GM12873 (cell line): ENCODE results near the gene SLC5A2.

Experiments used
- TF ChIP-seq, protein P1 (sequence below): IDR thresholded peaks from 2 replicates; pipeline ENCODE4 v1.5.1; 2012; ENCODE audit warnings: low read depth, mild to moderate bottlenecking, moderate library complexity, low read length, control low read depth; ENCODE audit not compliant: insufficient read depth; ENCODE audit errors: missing control alignments

The SLC5A2 gene

DNA sequence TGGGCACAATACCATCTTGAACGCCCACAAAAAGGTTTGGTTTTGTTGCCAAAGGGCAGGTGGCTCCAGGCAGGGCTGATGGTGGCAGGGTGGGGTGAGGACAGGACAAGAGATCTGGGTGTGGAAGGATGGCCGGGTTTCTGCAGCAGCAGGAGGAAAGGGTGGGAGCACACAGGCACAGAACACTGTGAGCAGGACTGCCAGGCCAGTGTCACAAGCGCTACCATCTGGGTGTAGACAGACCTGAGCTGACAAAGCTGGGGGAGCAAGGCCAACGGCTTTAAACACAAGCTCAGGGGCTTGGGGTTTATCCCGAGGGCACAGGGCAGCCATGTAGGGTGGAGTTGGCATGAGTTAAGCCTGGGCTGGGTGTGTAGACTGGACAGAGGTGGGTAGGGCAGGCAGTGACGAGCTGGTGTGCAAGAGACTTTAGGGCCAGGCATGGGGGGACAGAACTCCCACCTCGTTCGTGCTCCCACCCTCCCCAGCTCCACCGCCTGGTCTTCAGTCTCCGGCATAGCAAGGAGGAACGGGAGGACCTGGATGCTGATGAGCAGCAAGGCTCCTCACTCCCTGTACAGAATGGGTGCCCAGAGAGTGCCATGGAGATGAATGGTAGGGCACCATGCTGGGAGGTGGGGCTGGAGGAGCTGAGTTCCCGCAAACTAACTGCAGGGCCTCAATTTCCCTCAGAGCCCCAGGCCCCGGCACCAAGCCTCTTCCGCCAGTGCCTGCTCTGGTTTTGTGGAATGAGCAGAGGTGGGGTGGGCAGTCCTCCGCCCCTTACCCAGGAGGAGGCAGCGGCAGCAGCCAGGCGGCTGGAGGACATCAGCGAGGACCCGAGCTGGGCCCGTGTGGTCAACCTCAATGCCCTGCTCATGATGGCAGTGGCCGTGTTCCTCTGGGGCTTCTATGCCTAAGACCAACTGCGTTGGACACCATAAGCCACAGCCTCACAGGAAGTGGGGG lies 7.0 kb downstream of the SLC5A2 start:
- TF ChIP-seq, protein P1, sequence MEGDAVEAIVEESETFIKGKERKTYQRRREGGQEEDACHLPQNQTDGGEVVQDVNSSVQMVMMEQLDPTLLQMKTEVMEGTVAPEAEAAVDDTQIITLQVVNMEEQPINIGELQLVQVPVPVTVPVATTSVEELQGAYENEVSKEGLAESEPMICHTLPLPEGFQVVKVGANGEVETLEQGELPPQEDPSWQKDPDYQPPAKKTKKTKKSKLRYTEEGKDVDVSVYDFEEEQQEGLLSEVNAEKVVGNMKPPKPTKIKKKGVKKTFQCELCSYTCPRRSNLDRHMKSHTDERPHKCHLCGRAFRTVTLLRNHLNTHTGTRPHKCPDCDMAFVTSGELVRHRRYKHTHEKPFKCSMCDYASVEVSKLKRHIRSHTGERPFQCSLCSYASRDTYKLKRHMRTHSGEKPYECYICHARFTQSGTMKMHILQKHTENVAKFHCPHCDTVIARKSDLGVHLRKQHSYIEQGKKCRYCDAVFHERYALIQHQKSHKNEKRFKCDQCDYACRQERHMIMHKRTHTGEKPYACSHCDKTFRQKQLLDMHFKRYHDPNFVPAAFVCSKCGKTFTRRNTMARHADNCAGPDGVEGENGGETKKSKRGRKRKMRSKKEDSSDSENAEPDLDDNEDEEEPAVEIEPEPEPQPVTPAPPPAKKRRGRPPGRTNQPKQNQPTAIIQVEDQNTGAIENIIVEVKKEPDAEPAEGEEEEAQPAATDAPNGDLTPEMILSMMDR = no peak

DNA sequence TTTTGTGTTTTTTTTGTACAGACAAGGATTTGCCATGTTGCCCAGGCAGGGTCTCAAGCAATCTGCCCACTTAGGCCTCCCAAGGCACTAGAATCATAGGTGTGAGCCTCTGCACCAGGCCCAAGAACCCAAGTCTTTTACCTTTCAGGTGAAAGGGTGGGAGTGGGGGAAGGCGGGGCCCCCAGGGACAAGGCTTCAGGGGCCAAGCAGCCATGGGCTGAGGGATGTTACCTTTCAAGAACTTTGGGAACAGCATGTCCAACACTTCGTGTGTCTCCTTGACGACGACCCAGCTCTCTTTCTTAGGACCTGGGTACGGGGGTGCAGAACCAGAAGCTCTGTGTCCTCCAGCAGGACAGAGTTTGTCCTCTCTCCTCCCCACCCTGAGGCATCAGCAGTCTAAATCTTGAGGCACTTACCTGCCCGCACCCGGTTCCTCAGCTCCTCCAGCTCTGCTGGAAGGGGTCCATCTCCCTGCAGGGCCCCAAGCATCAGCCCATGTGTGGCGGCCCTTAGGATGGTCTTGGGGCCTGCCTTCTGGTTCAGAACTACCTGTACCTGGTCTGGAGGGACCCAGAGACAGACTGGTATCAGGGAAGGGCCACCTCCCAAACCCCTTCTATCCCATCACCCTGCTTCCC lies 9.0 kb downstream of the SLC5A2 start:
- TF ChIP-seq, protein P1 = no peak

DNA sequence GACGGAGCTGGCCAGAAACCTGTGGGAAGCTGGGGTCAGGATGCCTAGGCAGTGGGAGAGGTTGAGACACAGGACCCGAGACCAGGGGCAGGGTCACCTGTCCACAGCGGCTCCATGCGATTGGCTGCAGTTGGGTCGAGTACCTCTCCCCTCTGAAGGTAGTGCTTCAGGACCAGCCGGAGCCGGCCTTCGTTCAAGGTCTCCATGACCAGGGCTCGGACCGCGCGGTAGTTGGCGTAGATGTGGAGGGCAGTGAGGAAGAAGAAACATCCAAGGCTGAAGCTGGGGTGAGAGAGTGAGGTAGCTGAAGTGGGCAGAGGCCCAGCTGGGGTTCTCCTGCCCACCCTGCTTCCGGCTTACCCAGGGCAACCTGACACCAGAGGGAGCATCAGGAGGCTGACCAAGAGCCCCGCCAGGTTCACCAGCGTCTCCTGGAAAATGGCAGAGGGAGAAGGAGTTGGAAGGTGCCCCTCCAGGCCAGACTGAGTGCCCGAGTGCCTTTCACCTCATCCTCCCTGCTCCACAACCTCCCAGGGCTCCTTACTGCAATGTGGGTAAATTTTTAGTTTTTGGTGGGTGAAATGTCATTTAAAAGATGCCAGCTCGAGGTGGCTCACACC lies 10.7 kb downstream of the SLC5A2 start:
- TF ChIP-seq, protein P1 = no peak

DNA sequence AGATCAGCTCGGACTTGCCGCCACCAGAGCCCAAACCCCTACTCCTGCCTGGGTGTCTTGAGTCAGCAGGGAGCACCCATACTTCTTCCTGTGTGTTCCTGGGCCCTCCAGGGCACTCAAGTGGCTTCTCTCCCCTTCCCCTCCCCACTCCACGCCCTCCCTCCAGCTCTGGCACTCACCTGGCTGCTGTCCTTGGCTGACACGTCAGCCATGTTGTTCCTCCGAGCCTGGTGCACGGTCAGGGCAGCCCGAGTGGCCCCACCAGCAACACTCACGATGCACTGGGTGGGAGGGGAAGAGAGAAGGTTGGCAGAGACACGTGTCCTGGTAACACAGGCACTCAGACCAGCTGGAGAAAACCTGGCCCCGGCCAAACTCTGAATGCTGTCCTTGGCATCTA lies 13.7 kb downstream of the SLC5A2 start:
- TF ChIP-seq, protein P1 = no peak

DNA sequence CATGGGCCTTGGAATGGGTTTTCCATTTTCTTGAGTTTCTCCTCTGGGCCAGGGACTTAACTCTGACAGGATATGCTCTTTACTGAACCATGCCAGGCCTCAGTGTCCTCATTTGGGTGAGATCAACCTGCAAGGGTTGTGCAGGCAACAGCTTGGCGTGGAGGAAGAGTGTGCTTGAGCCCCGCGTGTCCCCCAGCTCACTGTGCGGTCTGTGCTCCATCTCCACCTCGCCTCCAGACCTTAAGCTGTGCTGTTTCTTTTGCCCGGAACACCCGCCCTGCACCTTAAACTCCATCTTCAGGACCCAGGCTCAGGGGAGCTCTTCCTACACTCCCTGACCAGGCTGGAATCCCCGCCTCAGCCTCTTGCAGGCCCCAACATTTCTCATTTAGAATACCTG lies 15.6 kb downstream of the SLC5A2 start:
- TF ChIP-seq, protein P1 = no peak

DNA sequence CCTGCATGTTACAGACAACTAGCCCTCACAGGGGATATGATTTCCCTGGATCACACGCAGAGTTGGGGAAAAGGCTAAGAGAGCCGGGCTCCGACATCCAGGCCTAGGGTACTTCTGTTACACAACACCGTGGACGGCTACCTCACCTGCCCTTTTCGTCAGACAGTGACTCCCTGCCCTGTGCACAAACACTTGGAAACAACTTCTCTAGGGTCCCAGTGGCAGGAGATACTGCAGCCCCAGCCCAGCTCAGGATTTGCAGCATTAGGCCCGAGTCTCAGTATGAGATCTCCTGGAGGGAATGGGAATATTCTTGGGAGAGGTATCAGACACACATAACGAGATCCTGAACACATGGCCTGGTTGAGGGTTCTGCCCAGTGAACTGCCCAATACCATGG lies 17.0 kb downstream of the SLC5A2 start:
- TF ChIP-seq, protein P1 = no peak
